SU-DHL-6 (cell line): Measurements from ENCODE around the gene TBL2.

Experiments used
- EZH2phosphoT487 ChIP-seq: fragments of 200-600 bp; sonication (generic), shearing (Covaris generic); conservative IDR thresholded peaks from 2 replicates; pipeline ENCODE4 v1.6.1; 2018; ENCODE audit warnings: mild to moderate bottlenecking, antibody characterized with exemption, low read length, moderate library complexity, mixed read lengths
- TF ChIP-seq, protein P1 (sequence below): fragments of 200-600 bp; sonication (generic); IDR thresholded peaks from one replicate; pipeline ENCODE4 v1.5.1; 2017; ENCODE audit warnings: antibody characterized with exemption, mild to moderate bottlenecking, low read length, moderate library complexity; ENCODE audit not compliant: insufficient read depth, poor library complexity, severe bottlenecking

- TF ChIP-seq, protein P1, sequence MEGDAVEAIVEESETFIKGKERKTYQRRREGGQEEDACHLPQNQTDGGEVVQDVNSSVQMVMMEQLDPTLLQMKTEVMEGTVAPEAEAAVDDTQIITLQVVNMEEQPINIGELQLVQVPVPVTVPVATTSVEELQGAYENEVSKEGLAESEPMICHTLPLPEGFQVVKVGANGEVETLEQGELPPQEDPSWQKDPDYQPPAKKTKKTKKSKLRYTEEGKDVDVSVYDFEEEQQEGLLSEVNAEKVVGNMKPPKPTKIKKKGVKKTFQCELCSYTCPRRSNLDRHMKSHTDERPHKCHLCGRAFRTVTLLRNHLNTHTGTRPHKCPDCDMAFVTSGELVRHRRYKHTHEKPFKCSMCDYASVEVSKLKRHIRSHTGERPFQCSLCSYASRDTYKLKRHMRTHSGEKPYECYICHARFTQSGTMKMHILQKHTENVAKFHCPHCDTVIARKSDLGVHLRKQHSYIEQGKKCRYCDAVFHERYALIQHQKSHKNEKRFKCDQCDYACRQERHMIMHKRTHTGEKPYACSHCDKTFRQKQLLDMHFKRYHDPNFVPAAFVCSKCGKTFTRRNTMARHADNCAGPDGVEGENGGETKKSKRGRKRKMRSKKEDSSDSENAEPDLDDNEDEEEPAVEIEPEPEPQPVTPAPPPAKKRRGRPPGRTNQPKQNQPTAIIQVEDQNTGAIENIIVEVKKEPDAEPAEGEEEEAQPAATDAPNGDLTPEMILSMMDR = no peak
- no peak for TF ChIP-seq EZH2phosphoT487
These were observed 21.3 kb downstream of the TBL2 start for GRCh38 chr7:73557108-73557396.
